Epithelial cell of proximal tubule (primary cell): ENCODE measurements around the gene TOMM34. TPM values are rescaled to one million over a fixed set of nuclear protein-coding genes. Genes with fewer than 3 reads are reported as not detected.
A peak's percentile ranks its signal among the peaks of the same experiment; 100 is the strongest.

Source experiments
- DNase-seq: peaks from one replicate; pipeline ENCODE4 v3.0.0-alpha.2; 2011; ENCODE audit warnings: low read depth
- H3K4me3 ChIP-seq: 2 replicates; pipeline ENCODE4 v1.5.1; 2011; ENCODE audit warnings: low read depth, mild to moderate bottlenecking, low read length
- CTCF ChIP-seq: conservative IDR thresholded peaks from 2 replicates; pipeline ENCODE4 v1.5.1; 2012; ENCODE audit warnings: low read depth, mild to moderate bottlenecking, low read length
- total RNA-seq: library from RNA; depleted of rRNA; stranded (reverse); fragments of >200 nt; gene quantifications from 2 replicates; pipeline ENCODE4 v1.2.3, GENCODE V29; 2015

TOMM34 gene
- total RNA-seq, 1 donor from 2014 or later = 74.3 TPM

GRCh38 chr20:44969300-44969894 is 9.2 kb upstream of the TOMM34 start:
- no peak for DNase-seq
- H3K4me3 ChIP-seq = no peak overlapping the region
- TF ChIP-seq CTCF = no peak

- TF ChIP-seq CTCF = no peak
- no peak for DNase-seq
- peak overlapping the region; percentile 90 for H3K4me3 ChIP-seq
Measured at GRCh38 chr20:44967207-44967807, 7.1 kb upstream of the TOMM34 start.

- peak; percentile 50 for TF ChIP-seq CTCF
- peak within 1 kb of the TSS; percentile 90 for H3K4me3 ChIP-seq
- no peak for DNase-seq
Measured at GRCh38 chr20:44966030-44966961, 6.1 kb upstream of the TOMM34 start, which contains the start of gene STK4. Gene STK4 (plus strand): TSS chr20:44966512. CDS start chr20:44966569, 57 bp downstream.

GRCh38 chr20:44965651-44966029 is 5.4 kb upstream of the TOMM34 start:
- no peak for TF ChIP-seq CTCF
- DNase-seq = no peak
- peak overlapping the region; percentile 90 for H3K4me3 ChIP-seq

- no peak overlapping the region for H3K4me3 ChIP-seq
- DNase-seq = no peak
- TF ChIP-seq CTCF = no peak
Measured at GRCh38 chr20:44963325-44964215, 3.4 kb upstream of the TOMM34 start.

DNA sequence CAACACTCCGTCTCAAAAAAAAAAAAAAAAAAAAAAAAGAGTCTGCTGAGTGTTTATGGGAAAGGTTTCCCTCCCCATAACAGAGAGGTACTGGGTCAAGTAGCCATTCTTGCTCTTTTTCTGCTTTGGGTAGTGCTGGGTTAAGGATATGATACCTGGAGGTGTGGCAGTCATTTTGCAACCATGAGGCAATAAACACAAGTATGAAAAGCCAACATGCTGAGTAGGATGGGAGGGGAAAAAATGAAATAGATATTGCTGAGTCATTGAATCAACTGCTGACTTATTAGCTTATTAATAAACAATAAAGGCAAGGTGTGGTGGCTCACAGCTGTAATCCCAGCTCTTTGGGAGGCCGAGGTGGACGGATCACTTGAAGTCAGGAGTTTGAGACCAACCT is 2.3 kb upstream of the TOMM34 start:
- no peak for TF ChIP-seq CTCF
- no peak overlapping the region for H3K4me3 ChIP-seq
- no peak for DNase-seq
